ENCODE measurements around the gene ESD.

ESD gene

DNA sequence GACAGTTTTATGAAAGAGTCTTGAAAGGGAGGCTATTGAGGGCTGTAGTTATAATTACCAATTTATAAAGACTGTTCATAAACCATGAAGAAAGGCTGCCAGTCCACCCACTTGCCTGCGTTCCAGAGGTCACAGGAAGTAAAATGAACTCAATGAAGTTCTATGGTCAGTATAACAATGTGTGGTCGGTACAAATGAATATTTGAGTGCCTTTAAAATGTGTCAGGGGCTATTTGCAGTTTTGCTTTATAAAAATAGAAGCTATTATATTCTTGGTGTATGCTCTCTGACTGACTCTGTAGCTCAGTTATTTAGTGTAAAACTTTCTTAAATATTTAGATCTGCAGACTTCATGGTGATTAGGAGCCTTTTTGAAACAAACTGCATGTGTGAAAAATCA, 47.0 kb downstream of the ESD start (continued):
- TF ChIP-seq, protein P1, sequence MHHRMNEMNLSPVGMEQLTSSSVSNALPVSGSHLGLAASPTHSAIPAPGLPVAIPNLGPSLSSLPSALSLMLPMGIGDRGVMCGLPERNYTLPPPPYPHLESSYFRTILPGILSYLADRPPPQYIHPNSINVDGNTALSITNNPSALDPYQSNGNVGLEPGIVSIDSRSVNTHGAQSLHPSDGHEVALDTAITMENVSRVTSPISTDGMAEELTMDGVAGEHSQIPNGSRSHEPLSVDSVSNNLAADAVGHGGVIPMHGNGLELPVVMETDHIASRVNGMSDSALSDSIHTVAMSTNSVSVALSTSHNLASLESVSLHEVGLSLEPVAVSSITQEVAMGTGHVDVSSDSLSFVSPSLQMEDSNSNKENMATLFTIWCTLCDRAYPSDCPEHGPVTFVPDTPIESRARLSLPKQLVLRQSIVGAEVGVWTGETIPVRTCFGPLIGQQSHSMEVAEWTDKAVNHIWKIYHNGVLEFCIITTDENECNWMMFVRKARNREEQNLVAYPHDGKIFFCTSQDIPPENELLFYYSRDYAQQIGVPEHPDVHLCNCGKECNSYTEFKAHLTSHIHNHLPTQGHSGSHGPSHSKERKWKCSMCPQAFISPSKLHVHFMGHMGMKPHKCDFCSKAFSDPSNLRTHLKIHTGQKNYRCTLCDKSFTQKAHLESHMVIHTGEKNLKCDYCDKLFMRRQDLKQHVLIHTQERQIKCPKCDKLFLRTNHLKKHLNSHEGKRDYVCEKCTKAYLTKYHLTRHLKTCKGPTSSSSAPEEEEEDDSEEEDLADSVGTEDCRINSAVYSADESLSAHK (tag by site-specific recombination; IDR thresholded peaks at IDR 0.05): no peak
- TF ChIP-seq, protein P2, sequence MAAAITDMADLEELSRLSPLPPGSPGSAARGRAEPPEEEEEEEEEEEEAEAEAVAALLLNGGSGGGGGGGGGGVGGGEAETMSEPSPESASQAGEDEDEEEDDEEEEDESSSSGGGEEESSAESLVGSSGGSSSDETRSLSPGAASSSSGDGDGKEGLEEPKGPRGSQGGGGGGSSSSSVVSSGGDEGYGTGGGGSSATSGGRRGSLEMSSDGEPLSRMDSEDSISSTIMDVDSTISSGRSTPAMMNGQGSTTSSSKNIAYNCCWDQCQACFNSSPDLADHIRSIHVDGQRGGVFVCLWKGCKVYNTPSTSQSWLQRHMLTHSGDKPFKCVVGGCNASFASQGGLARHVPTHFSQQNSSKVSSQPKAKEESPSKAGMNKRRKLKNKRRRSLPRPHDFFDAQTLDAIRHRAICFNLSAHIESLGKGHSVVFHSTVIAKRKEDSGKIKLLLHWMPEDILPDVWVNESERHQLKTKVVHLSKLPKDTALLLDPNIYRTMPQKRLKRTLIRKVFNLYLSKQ (tag by site-specific recombination; IDR thresholded peaks at IDR 0.05; ENCODE audit: borderline replicate concordance): no peak
- no peak for TF ChIP-seq ZNF416 (tag by site-specific recombination; IDR thresholded peaks at IDR 0.05)

DNA sequence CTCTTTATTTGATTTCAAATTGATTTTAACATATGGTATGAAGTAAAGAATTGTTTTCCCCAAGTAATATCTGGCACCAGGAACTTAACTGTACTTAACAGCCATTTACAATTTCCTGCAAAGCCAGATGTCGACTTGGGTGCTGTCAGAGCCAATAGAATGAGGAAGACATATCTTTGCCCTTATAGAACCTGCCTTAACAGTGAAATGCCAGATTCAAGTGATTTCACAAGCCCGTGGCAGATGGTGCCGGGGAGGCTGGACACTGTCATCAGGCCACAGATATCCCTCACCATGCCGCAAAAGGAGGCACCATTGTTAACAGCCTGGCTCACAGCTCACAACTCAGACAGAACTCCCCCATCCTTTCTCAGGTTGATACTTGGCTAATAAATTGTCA, 48.7 kb downstream of the ESD start:
- POLR2A ChIA-PET: no interaction called here
- H3K4me3 ChIP-seq (ENCODE audit: low read depth, low read length): no peak overlapping the region
- peaks cover 0 to 40% of the 10 kb centered on the region in 2 experiments; a peak in 2 of 3 replicates for H3K36me3 ChIP-seq (ENCODE audit: control insufficient read depth in 2 of 2, insufficient read depth in 1 of 2, low read length in 2 of 2)
- no peaks in the 10 kb centered on the region for H3K9me3 ChIP-seq (ENCODE audit: control insufficient read depth, insufficient read depth, low read depth, low read length)
- no peaks in the 10 kb centered on the region for H3K4me1 ChIP-seq (ENCODE audit: control insufficient read depth, insufficient read depth, low read length)
- H3K27ac ChIP-seq (ENCODE audit: extremely low read depth, low read depth, low read length): no peak overlapping the region
- CTCF ChIA-PET: interaction anchor here (0.6 kb wide), 1 partner anchor 12 kb away, joined by 9 read pairs; no protein-coding TSS in a partner anchor
- TF ChIP-seq, protein P3, sequence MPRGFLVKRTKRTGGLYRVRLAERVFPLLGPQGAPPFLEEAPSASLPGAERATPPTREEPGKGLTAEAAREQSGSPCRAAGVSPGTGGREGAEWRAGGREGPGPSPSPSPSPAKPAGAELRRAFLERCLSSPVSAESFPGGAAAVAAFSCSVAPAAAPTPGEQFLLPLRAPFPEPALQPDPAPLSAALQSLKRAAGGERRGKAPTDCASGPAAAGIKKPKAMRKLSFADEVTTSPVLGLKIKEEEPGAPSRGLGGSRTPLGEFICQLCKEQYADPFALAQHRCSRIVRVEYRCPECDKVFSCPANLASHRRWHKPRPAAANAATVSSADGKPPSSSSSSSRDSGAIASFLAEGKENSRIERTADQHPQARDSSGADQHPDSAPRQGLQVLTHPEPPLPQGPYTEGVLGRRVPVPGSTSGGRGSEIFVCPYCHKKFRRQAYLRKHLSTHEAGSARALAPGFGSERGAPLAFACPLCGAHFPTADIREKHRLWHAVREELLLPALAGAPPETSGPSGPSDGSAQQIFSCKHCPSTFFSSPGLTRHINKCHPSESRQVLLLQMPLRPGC (tag by site-specific recombination; IDR thresholded peaks at IDR 0.05): no peak
- TF ChIP-seq TRIM28 (IDR thresholded peaks at IDR 0.05; ENCODE audit: borderline replicate concordance, low read length): no peak
- TF ChIP-seq, protein P4, sequence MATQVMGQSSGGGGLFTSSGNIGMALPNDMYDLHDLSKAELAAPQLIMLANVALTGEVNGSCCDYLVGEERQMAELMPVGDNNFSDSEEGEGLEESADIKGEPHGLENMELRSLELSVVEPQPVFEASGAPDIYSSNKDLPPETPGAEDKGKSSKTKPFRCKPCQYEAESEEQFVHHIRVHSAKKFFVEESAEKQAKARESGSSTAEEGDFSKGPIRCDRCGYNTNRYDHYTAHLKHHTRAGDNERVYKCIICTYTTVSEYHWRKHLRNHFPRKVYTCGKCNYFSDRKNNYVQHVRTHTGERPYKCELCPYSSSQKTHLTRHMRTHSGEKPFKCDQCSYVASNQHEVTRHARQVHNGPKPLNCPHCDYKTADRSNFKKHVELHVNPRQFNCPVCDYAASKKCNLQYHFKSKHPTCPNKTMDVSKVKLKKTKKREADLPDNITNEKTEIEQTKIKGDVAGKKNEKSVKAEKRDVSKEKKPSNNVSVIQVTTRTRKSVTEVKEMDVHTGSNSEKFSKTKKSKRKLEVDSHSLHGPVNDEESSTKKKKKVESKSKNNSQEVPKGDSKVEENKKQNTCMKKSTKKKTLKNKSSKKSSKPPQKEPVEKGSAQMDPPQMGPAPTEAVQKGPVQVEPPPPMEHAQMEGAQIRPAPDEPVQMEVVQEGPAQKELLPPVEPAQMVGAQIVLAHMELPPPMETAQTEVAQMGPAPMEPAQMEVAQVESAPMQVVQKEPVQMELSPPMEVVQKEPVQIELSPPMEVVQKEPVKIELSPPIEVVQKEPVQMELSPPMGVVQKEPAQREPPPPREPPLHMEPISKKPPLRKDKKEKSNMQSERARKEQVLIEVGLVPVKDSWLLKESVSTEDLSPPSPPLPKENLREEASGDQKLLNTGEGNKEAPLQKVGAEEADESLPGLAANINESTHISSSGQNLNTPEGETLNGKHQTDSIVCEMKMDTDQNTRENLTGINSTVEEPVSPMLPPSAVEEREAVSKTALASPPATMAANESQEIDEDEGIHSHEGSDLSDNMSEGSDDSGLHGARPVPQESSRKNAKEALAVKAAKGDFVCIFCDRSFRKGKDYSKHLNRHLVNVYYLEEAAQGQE (tag by site-specific recombination; IDR thresholded peaks at IDR 0.05): no peak
- TF ChIP-seq, protein P5, sequence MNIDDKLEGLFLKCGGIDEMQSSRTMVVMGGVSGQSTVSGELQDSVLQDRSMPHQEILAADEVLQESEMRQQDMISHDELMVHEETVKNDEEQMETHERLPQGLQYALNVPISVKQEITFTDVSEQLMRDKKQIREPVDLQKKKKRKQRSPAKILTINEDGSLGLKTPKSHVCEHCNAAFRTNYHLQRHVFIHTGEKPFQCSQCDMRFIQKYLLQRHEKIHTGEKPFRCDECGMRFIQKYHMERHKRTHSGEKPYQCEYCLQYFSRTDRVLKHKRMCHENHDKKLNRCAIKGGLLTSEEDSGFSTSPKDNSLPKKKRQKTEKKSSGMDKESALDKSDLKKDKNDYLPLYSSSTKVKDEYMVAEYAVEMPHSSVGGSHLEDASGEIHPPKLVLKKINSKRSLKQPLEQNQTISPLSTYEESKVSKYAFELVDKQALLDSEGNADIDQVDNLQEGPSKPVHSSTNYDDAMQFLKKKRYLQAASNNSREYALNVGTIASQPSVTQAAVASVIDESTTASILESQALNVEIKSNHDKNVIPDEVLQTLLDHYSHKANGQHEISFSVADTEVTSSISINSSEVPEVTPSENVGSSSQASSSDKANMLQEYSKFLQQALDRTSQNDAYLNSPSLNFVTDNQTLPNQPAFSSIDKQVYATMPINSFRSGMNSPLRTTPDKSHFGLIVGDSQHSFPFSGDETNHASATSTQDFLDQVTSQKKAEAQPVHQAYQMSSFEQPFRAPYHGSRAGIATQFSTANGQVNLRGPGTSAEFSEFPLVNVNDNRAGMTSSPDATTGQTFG (tag by site-specific recombination; IDR thresholded peaks at IDR 0.05; ENCODE audit: borderline replicate concordance): no peak

DNA sequence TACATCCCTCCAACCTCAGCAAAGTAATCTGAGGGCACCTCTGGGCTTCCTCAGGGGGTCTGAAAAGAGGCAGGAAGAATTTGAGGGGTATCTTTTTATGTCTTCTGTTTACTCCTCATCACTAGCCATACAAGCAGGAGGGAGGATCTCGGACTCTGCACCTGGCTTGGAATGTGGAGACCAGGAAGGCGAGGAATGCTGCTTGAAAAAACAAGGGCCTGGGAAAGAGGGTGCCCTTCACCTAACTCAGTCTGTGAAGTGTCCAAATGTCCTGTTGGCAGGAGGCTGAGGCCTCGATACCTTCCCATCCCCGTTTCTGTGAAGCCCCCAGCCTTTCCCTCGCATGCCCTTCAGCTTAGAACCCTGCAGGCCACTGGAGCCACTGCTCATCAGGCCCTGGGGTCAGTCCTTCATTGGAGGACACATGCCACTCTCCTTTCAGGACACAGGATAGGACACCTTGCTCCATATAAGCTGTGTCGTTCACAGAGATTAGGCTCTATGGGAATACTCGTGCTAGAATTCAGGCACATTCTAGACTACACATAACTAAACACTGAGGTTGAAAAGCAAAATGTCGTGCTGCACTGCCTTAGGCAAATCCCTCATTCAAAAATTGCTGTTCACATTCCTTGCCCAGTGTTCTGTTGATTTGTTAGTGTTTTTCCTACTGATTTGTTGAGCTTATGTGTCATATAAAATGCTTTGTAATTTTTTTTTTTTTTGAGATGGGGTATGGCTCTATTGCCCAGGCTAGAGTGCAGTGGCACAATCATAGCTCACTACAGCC, 49.7 kb downstream of the ESD start:
- no peak overlapping the region for H3K27ac ChIP-seq (ENCODE audit: extremely low read depth, low read depth, low read length)
- no peaks in the 10 kb centered on the region for H3K9me3 ChIP-seq (ENCODE audit: control insufficient read depth, insufficient read depth, low read depth, low read length)
- ChIA-PET CTCF (interaction anchor here (0.6 kb wide), 1 partner anchor 11 kb away, joined by 9 read pairs; no protein-coding TSS in a partner anchor), POLR2A (no interaction called here)
- TF ChIP-seq, protein P6, sequence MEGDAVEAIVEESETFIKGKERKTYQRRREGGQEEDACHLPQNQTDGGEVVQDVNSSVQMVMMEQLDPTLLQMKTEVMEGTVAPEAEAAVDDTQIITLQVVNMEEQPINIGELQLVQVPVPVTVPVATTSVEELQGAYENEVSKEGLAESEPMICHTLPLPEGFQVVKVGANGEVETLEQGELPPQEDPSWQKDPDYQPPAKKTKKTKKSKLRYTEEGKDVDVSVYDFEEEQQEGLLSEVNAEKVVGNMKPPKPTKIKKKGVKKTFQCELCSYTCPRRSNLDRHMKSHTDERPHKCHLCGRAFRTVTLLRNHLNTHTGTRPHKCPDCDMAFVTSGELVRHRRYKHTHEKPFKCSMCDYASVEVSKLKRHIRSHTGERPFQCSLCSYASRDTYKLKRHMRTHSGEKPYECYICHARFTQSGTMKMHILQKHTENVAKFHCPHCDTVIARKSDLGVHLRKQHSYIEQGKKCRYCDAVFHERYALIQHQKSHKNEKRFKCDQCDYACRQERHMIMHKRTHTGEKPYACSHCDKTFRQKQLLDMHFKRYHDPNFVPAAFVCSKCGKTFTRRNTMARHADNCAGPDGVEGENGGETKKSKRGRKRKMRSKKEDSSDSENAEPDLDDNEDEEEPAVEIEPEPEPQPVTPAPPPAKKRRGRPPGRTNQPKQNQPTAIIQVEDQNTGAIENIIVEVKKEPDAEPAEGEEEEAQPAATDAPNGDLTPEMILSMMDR (tag by site-specific recombination; IDR thresholded peaks at IDR 0.05): no peak
- H3K4me1 ChIP-seq (ENCODE audit: control insufficient read depth, insufficient read depth, low read length): no peaks in the 10 kb centered on the region
- no peak overlapping the region for H3K4me3 ChIP-seq (ENCODE audit: low read depth, low read length)
- peaks cover 0 to 40% of the 10 kb centered on the region in 2 experiments; a peak in 2 of 3 replicates for H3K36me3 ChIP-seq (ENCODE audit: control insufficient read depth in 2 of 2, insufficient read depth in 1 of 2, low read length in 2 of 2)

All from HEK293 (cell line).